SK-N-SH treated with all-trans-retinoic acid at 6 μM for 48 hours (cell line): ENCODE measurements around the gene KRT20.
"Not testable (repeated sequence)": the region's sequence is repeated elsewhere in the genome, so short reads cannot be mapped to it uniquely, and the experiment has no call there.

Experiments
- ATAC-seq: fragments of 200-7000 bp; cut with Tn5 transposase; 3 replicates; pipeline ENCODE4 v1.9.1; 2020; ENCODE audit warnings: mild to moderate bottlenecking, moderate library complexity
- ARNTL ChIP-seq: fragments of 450-650 bp; formaldehyde crosslinking; IDR thresholded peaks from 2 replicates; pipeline ENCODE4 v1.5.0; 2020; ENCODE audit warnings: low read depth, mild to moderate bottlenecking, moderate library complexity, borderline replicate concordance
- BACH2 ChIP-seq: fragments of 250-450 bp; sonication (Bioruptor Pico); IDR thresholded peaks from 2 replicates; pipeline ENCODE4 v1.9.0; 2021; ENCODE audit warnings: mild to moderate bottlenecking, borderline replicate concordance
- CSDC2 ChIP-seq: fragments of 250-450 bp; sonication (Bioruptor Pico); IDR thresholded peaks from 2 replicates; pipeline ENCODE4 v1.5.0; 2020; ENCODE audit warnings: mild to moderate bottlenecking, moderate library complexity
- GLIS3 ChIP-seq: fragments of 250-450 bp; sonication (Bioruptor Pico); IDR thresholded peaks from 2 replicates; pipeline ENCODE4 v1.5.0; 2020; ENCODE audit warnings: mild to moderate bottlenecking, moderate library complexity
- ISL1 ChIP-seq: fragments of 250-450 bp; sonication (Bioruptor Pico); IDR thresholded peaks from 2 replicates; pipeline ENCODE4 v2.1.2; 2022; ENCODE audit warnings: mild to moderate bottlenecking, moderate library complexity
- OSR1 ChIP-seq: fragments of 250-450 bp; sonication (Bioruptor Pico); IDR thresholded peaks from 2 replicates; pipeline ENCODE4 v1.8.0; 2022; ENCODE audit warnings: moderate library complexity, mild to moderate bottlenecking, inconsistent platforms
- PPARA ChIP-seq: fragments of 250-450 bp; sonication (Bioruptor Pico); IDR thresholded peaks from 2 replicates; pipeline ENCODE4 v1.5.0; 2020; ENCODE audit warnings: mild to moderate bottlenecking, borderline replicate concordance
- RARB ChIP-seq: fragments of 250-450 bp; sonication (Bioruptor Pico); IDR thresholded peaks from 2 replicates; pipeline ENCODE4 v1.8.0; 2021; ENCODE audit warnings: mild to moderate bottlenecking, moderate library complexity
- SNAI2 ChIP-seq: fragments of 250-450 bp; sonication (Bioruptor Pico); IDR thresholded peaks from 2 replicates; pipeline ENCODE4 v1.5.0; 2020; ENCODE audit warnings: mild to moderate bottlenecking, moderate library complexity
- TCF4 ChIP-seq: fragments of 250-450 bp; sonication (Bioruptor Pico); IDR thresholded peaks from 2 replicates; pipeline ENCODE4 v1.8.0; 2021; ENCODE audit warnings: mild to moderate bottlenecking, moderate library complexity, borderline replicate concordance
- TOX ChIP-seq: fragments of 250-450 bp; sonication (Bioruptor Pico); IDR thresholded peaks from 2 replicates; pipeline ENCODE4 v1.8.0; 2021; ENCODE audit warnings: mild to moderate bottlenecking, moderate library complexity, borderline replicate concordance
- ZC3H10 ChIP-seq: fragments of 250-450 bp; sonication (Bioruptor Pico); IDR thresholded peaks from 2 replicates; pipeline ENCODE4 v1.5.1; 2021; ENCODE audit warnings: mild to moderate bottlenecking, moderate library complexity
- ZFP3 ChIP-seq: fragments of 250-450 bp; sonication (Bioruptor Pico); IDR thresholded peaks from 2 replicates; pipeline ENCODE4 v1.5.0; 2020; ENCODE audit warnings: mild to moderate bottlenecking, moderate library complexity
- ZFP30 ChIP-seq: fragments of 450-650 bp; formaldehyde crosslinking; IDR thresholded peaks from 2 replicates; pipeline ENCODE4 v1.5.0; 2022; ENCODE audit warnings: mild to moderate bottlenecking, moderate library complexity
- ZNF565 ChIP-seq: fragments of 450-650 bp; formaldehyde crosslinking; conservative IDR thresholded peaks from 2 replicates; pipeline ENCODE4 v1.5.0; 2020; ENCODE audit warnings: low read depth, mild to moderate bottlenecking, moderate library complexity
- ZNF70 ChIP-seq: fragments of 450-650 bp; formaldehyde crosslinking; IDR thresholded peaks from 2 replicates; pipeline ENCODE4 v1.5.0; 2020; ENCODE audit warnings: mild to moderate bottlenecking, moderate library complexity
- TF ChIP-seq, protein P1 (sequence below): fragments of 250-450 bp; sonication (Bioruptor Pico); IDR thresholded peaks from 2 replicates; pipeline ENCODE4 v1.8.0; 2020; ENCODE audit warnings: mild to moderate bottlenecking, moderate library complexity, borderline replicate concordance
- TF ChIP-seq, protein P2 (sequence below): fragments of 250-450 bp; sonication (Bioruptor Pico); IDR thresholded peaks from 2 replicates; pipeline ENCODE4 v1.5.0; 2020; ENCODE audit warnings: mild to moderate bottlenecking, moderate library complexity
- TF ChIP-seq, protein P3 (sequence below): fragments of 250-450 bp; sonication (Bioruptor Pico); IDR thresholded peaks from 2 replicates; pipeline ENCODE4 v1.5.1; 2021; ENCODE audit warnings: mild to moderate bottlenecking, moderate library complexity
- TF ChIP-seq, protein P4 (sequence below): fragments of 250-450 bp; sonication (Bioruptor Pico); IDR thresholded peaks from 2 replicates; pipeline ENCODE4 v1.8.0; 2021; ENCODE audit warnings: low read depth, mild to moderate bottlenecking, moderate library complexity, borderline replicate concordance

The KRT20 gene

DNA sequence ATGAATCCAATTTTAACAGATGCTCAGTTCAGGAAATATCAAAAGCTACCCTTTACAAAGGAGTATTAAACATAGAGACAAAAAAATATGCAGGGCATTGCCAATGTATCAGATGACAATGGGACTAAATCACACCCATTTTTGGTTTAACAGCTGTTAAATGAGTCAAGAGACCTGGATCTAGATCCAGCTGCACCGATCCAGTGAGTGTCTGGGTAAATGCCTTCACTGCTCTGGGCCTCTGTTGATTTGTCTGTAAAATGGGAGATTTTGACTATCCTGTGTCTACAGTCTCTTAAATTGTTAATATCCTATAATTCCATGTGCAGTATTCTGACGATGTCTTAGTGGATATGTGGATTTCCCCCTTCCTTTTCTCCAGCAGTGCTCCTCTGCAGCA is 36.0 kb upstream of the KRT20 start:
- TF ChIP-seq, protein P1, sequence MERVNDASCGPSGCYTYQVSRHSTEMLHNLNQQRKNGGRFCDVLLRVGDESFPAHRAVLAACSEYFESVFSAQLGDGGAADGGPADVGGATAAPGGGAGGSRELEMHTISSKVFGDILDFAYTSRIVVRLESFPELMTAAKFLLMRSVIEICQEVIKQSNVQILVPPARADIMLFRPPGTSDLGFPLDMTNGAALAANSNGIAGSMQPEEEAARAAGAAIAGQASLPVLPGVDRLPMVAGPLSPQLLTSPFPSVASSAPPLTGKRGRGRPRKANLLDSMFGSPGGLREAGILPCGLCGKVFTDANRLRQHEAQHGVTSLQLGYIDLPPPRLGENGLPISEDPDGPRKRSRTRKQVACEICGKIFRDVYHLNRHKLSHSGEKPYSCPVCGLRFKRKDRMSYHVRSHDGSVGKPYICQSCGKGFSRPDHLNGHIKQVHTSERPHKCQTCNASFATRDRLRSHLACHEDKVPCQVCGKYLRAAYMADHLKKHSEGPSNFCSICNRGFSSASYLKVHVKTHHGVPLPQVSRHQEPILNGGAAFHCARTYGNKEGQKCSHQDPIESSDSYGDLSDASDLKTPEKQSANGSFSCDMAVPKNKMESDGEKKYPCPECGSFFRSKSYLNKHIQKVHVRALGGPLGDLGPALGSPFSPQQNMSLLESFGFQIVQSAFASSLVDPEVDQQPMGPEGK (CRISPR knock-in tag), result no peak
- no peak for TF ChIP-seq ARNTL (CRISPR knock-in tag)
- TF ChIP-seq ZFP3 (CRISPR knock-in tag), result no peak
- TF ChIP-seq ZC3H10 (CRISPR knock-in tag), result no peak
- TF ChIP-seq, protein P2, sequence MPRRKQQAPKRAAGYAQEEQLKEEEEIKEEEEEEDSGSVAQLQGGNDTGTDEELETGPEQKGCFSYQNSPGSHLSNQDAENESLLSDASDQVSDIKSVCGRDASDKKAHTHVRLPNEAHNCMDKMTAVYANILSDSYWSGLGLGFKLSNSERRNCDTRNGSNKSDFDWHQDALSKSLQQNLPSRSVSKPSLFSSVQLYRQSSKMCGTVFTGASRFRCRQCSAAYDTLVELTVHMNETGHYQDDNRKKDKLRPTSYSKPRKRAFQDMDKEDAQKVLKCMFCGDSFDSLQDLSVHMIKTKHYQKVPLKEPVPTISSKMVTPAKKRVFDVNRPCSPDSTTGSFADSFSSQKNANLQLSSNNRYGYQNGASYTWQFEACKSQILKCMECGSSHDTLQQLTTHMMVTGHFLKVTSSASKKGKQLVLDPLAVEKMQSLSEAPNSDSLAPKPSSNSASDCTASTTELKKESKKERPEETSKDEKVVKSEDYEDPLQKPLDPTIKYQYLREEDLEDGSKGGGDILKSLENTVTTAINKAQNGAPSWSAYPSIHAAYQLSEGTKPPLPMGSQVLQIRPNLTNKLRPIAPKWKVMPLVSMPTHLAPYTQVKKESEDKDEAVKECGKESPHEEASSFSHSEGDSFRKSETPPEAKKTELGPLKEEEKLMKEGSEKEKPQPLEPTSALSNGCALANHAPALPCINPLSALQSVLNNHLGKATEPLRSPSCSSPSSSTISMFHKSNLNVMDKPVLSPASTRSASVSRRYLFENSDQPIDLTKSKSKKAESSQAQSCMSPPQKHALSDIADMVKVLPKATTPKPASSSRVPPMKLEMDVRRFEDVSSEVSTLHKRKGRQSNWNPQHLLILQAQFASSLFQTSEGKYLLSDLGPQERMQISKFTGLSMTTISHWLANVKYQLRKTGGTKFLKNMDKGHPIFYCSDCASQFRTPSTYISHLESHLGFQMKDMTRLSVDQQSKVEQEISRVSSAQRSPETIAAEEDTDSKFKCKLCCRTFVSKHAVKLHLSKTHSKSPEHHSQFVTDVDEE (CRISPR knock-in tag), result no peak
- TF ChIP-seq ZNF565 (CRISPR knock-in tag), result no peak
- no peak for TF ChIP-seq ZFP30 (CRISPR knock-in tag)
- TF ChIP-seq TOX, result no peak
- no peak for TF ChIP-seq ISL1
- TF ChIP-seq RARB, result no peak
- TF ChIP-seq, protein P3, sequence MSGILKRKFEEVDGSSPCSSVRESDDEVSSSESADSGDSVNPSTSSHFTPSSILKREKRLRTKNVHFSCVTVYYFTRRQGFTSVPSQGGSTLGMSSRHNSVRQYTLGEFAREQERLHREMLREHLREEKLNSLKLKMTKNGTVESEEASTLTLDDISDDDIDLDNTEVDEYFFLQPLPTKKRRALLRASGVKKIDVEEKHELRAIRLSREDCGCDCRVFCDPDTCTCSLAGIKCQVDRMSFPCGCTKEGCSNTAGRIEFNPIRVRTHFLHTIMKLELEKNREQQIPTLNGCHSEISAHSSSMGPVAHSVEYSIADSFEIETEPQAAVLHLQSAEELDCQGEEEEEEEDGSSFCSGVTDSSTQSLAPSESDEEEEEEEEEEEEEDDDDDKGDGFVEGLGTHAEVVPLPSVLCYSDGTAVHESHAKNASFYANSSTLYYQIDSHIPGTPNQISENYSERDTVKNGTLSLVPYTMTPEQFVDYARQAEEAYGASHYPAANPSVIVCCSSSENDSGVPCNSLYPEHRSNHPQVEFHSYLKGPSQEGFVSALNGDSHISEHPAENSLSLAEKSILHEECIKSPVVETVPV (CRISPR knock-in tag), result no peak
- TF ChIP-seq TCF4 (CRISPR knock-in tag), result no peak
- TF ChIP-seq GLIS3 (CRISPR knock-in tag), result no peak
- TF ChIP-seq, protein P4, sequence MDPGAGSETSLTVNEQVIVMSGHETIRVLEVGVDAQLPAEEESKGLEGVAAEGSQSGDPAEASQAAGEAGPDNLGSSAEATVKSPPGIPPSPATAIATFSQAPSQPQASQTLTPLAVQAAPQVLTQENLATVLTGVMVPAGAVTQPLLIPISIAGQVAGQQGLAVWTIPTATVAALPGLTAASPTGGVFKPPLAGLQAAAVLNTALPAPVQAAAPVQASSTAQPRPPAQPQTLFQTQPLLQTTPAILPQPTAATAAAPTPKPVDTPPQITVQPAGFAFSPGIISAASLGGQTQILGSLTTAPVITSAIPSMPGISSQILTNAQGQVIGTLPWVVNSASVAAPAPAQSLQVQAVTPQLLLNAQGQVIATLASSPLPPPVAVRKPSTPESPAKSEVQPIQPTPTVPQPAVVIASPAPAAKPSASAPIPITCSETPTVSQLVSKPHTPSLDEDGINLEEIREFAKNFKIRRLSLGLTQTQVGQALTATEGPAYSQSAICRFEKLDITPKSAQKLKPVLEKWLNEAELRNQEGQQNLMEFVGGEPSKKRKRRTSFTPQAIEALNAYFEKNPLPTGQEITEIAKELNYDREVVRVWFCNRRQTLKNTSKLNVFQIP (CRISPR knock-in tag), result no peak
- TF ChIP-seq PPARA (CRISPR knock-in tag), result no peak
- ATAC-seq, result no peak

DNA sequence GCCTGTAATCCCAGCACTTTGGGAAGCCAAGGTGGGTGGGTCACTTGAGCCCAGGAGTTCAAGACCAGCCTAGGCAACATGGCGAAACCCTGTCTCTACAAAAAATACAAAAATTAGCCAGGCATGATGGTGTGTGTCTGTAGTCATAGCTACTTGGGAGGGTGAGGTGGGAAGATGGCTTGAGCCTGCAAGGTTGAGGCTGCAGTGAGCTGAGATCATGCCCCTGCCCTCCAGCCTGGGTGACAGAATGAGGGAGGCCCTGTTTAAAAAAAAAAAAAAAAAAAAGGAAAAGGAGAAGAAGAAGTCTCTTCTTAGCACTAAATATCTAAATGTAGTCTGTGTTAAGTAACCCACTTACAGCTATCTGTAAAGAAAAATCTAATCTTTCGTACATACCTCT is 32.1 kb upstream of the KRT20 start:
- ATAC-seq, result not testable (repeated sequence)

DNA sequence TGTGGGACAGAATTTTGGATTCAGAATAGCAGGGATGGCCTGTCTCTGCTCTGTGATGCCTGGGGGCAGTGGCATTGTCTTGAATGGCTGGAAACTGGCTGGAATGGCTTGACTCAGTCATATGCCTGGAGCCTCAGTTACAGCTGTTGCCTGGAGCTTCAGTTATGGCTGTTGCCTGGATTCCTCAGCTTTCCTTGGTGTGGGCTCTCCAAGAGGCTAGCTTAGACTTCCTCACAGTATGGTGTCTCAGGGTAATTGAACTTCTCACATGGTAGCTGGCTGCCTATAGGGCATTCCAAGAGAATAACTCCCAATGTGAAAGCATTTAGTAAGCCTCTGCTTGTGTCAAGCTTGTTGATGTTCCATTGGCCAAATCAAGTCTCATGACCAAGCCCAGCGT is 31.3 kb upstream of the KRT20 start:
- TF ChIP-seq ZNF70 (CRISPR knock-in tag) (no peak), SNAI2 (CRISPR knock-in tag) (no peak), RARB (no peak), OSR1 (CRISPR knock-in tag) (no peak), ZFP30 (CRISPR knock-in tag) (no peak), PPARA (CRISPR knock-in tag) (no peak), CSDC2 (CRISPR knock-in tag) (no peak), ZC3H10 (CRISPR knock-in tag) (no peak)
- TF ChIP-seq, protein P4 (CRISPR knock-in tag), result no peak
- ATAC-seq, result no peak

DNA sequence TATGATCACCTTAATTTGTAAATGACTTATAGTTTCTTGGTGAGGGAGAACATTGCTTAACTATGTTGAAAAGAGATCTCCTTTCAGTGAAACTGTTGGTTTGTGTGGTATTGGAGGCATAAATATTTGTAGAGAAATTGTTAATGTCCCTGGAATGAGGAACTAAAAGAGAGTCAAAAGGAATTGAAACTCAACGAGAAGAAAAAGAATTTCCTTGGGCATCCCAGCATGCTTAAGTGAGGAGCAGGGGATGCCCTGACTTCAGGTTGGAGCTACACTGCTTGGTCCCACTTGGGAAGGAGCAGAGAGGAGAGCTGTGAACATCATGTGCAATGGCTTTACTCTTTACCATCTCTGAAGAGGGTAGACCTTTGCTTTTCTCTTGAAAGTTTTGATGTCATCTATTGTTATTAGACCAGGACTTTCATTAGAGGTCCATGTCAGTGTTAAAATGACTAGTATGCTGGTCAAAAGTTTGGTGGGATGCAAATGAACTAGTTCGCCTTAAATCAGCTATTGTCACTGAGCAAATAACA is 30.7 kb upstream of the KRT20 start:
- no peak for ATAC-seq
- TF ChIP-seq ZFP3 (CRISPR knock-in tag), result no peak
- no peak for TF ChIP-seq ZNF70 (CRISPR knock-in tag)
- TF ChIP-seq BACH2 (CRISPR knock-in tag), result no peak
- TF ChIP-seq SNAI2 (CRISPR knock-in tag), result no peak
- TF ChIP-seq, protein P2 (CRISPR knock-in tag), result no peak
